HepG2 (cell line): ENCODE measurements around the gene FANCE. TPM values are rescaled to one million over a fixed set of nuclear protein-coding genes. Genes with fewer than 3 reads are reported as not detected.

ENCODE experiments used
- HNRNPUL1 ChIP-seq: fragments of 200-400 bp; formaldehyde crosslinking; IDR thresholded peaks from 2 replicates; pipeline ENCODE4 v1.6.1; 2017; ENCODE audit warnings: low read depth, mild to moderate bottlenecking, low read length, moderate library complexity
- JDP2 ChIP-seq: sonication (generic); formaldehyde crosslinking; IDR thresholded peaks from 2 replicates; pipeline ENCODE4 v1.8.1; 2022; ENCODE audit warnings: missing genetic modification reagents, borderline replicate concordance
- NPAS2 ChIP-seq: sonication (generic); formaldehyde crosslinking; IDR thresholded peaks from 2 replicates; pipeline ENCODE4 v1.8.0; 2022; ENCODE audit warnings: mild to moderate bottlenecking, missing genetic modification reagents, borderline replicate concordance
- RELA ChIP-seq: sonication (generic); formaldehyde crosslinking; IDR thresholded peaks from 2 replicates; pipeline ENCODE4 v1.4.0; 2020; ENCODE audit warnings: missing genetic modification reagents
- RFXANK ChIP-seq: IDR thresholded peaks from 2 replicates; pipeline ENCODE4 v1.6.1; 2016
- SAFB2 ChIP-seq: sonication (generic); formaldehyde crosslinking; IDR thresholded peaks from 2 replicates; pipeline ENCODE4 v1.5.1; 2020; ENCODE audit warnings: missing genetic modification reagents, low read depth, mild to moderate bottlenecking, borderline replicate concordance
- SMYD3 ChIP-seq: sonication (generic); formaldehyde crosslinking; IDR thresholded peaks from 2 replicates; pipeline ENCODE4 v1.8.1; 2023; ENCODE audit warnings: mild to moderate bottlenecking, missing genetic modification reagents
- SNAI1 ChIP-seq: sonication (generic); formaldehyde crosslinking; IDR thresholded peaks from 2 replicates; pipeline ENCODE4 v1.5.0; 2020; ENCODE audit warnings: mild to moderate bottlenecking, missing genetic modification reagents, borderline replicate concordance
- TCF7L2 ChIP-seq: IDR thresholded peaks from 2 replicates; pipeline ENCODE4 v1.6.1; 2011; ENCODE audit warnings: mild to moderate bottlenecking, low read depth, low read length, moderate library complexity
- ZBTB25 ChIP-seq: IDR thresholded peaks from 2 replicates; pipeline ENCODE4 v1.6.1; 2018; ENCODE audit warnings: missing genetic modification reagents
- ZBTB37 ChIP-seq: sonication (generic); formaldehyde crosslinking; IDR thresholded peaks from 2 replicates; pipeline ENCODE4 v1.4.0; 2020; ENCODE audit warnings: mild to moderate bottlenecking, missing genetic modification reagents
- ZNF335 ChIP-seq: sonication (generic); formaldehyde crosslinking; IDR thresholded peaks from 2 replicates; pipeline ENCODE4 v1.4.0; 2020; ENCODE audit warnings: missing genetic modification reagents
- ZNF362 ChIP-seq: sonication (generic); formaldehyde crosslinking; IDR thresholded peaks from 2 replicates; pipeline ENCODE4 v1.4.0; 2020; ENCODE audit warnings: missing genetic modification reagents, mild to moderate bottlenecking, borderline replicate concordance
- ZNF639 ChIP-seq: conservative IDR thresholded peaks from 2 replicates; pipeline ENCODE4 v1.6.1; 2018; ENCODE audit warnings: missing genetic modification reagents
- polyA plus RNA-seq, 8 experiments: library from polyadenylated mRNA; depleted of rRNA in 3 of 8; stranded (reverse) in 7 of 8; unstranded in 1 of 8; fragments of >200 nt; fragmentation: Illumina TruSeq in 4 of 8; extraction: Trizol in 4 of 8; gene quantifications; 2 replicates each; pipeline versions ENCODE4 v1.2.1 to v1.2.3, GENCODE V29; 2011 to 2016; ENCODE audit warnings: low read depth in 4 of 8, missing spikeins in 1 of 8, mixed read lengths in 1 of 8; ENCODE audit not compliant: insufficient read depth in 1 of 8
- total RNA-seq, 5 experiments: library from RNA; depleted of rRNA; stranded (reverse); fragments of >200 nt; fragmentation: Illumina TruSeq; extraction: Trizol; gene quantifications; 2 replicates each; pipeline ENCODE4 v1.2.3, GENCODE V29; 2016; ENCODE audit warnings: low read depth in 1 of 5
- TF ChIP-seq, protein P1 (sequence below), 2 experiments: sonication (generic) in 1 of 2; formaldehyde crosslinking in 1 of 2; IDR thresholded peaks; 2 replicates each; pipeline versions ENCODE4 v1.4.0 to v1.6.1; 2016 to 2020; ENCODE audit warnings: borderline replicate concordance in 1 of 2, low read depth in 1 of 2, mild to moderate bottlenecking in 1 of 2, missing genetic modification reagents in 1 of 2
- TF ChIP-seq, protein P2 (sequence below): sonication (generic); formaldehyde crosslinking; IDR thresholded peaks from 2 replicates; pipeline ENCODE4 v1.4.0; 2020; ENCODE audit warnings: missing genetic modification reagents

The FANCE gene
- total and polyA plus RNA-seq, 2 of the 13 experiments (the other 11 are each of a cell fraction or from before 2014, with no cell fraction given), result 7.1 to 11.2 TPM

- TF ChIP-seq, protein P1, sequence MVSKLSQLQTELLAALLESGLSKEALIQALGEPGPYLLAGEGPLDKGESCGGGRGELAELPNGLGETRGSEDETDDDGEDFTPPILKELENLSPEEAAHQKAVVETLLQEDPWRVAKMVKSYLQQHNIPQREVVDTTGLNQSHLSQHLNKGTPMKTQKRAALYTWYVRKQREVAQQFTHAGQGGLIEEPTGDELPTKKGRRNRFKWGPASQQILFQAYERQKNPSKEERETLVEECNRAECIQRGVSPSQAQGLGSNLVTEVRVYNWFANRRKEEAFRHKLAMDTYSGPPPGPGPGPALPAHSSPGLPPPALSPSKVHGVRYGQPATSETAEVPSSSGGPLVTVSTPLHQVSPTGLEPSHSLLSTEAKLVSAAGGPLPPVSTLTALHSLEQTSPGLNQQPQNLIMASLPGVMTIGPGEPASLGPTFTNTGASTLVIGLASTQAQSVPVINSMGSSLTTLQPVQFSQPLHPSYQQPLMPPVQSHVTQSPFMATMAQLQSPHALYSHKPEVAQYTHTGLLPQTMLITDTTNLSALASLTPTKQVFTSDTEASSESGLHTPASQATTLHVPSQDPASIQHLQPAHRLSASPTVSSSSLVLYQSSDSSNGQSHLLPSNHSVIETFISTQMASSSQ (IDR thresholded peaks at IDR 0.05; ENCODE audit: low read depth), result no peak
- TF ChIP-seq, protein P1 (CRISPR knock-in tag; IDR thresholded peaks at IDR 0.05; ENCODE audit: borderline replicate concordance), result no peak; the same call in 1 of the 2 replicates
- TF ChIP-seq SAFB2 (CRISPR knock-in tag) (peak; percentile 86; the same call in 1 of the 2 replicates), JDP2 (CRISPR knock-in tag) (no peak; the same call in 1 of the 2 replicates), TCF7L2 (no peak), RELA (CRISPR knock-in tag) (no peak), ZNF362 (peak; percentile 45; the same call in 1 of the 2 replicates), ZBTB37 (no peak), HNRNPUL1 (no peak), NPAS2 (no peak), SNAI1 (CRISPR knock-in tag) (0 out of 2 replicates have a peak, but pooled peaks have one; percentile 53), ZBTB25 (CRISPR knock-in tag) (peak; percentile 49; the same call in 1 of the 2 replicates), ZNF639 (peak; percentile 63), SMYD3 (no peak; the same call in 1 of the 2 replicates), ZNF335 (CRISPR knock-in tag) (no peak), RFXANK (CRISPR knock-in tag) (no peak)
- TF ChIP-seq, protein P2, sequence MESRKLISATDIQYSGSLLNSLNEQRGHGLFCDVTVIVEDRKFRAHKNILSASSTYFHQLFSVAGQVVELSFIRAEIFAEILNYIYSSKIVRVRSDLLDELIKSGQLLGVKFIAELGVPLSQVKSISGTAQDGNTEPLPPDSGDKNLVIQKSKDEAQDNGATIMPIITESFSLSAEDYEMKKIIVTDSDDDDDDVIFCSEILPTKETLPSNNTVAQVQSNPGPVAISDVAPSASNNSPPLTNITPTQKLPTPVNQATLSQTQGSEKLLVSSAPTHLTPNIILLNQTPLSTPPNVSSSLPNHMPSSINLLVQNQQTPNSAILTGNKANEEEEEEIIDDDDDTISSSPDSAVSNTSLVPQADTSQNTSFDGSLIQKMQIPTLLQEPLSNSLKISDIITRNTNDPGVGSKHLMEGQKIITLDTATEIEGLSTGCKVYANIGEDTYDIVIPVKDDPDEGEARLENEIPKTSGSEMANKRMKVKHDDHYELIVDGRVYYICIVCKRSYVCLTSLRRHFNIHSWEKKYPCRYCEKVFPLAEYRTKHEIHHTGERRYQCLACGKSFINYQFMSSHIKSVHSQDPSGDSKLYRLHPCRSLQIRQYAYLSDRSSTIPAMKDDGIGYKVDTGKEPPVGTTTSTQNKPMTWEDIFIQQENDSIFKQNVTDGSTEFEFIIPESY, result peak; percentile 79; the same call in 1 of the 2 replicates
These were observed 45.7 kb downstream of the FANCE start (continued) for GRCh38 chr6:35497571-35498421.
